HG03439 (cell line): ENCODE results near the gene IGSF11.
"Not testable (repeated sequence)": the region's sequence is repeated elsewhere in the genome, so short reads cannot be mapped to it uniquely, and the experiment has no call there.

Source experiments
- ATAC-seq: cut with Tn5 transposase; IDR thresholded peaks from one replicate; pipeline ENCODE4 v1.9.1; 2021; ENCODE audit warnings: mild to moderate bottlenecking, moderate library complexity; ENCODE audit not compliant: unreplicated experiment

IGSF11 gene

DNA sequence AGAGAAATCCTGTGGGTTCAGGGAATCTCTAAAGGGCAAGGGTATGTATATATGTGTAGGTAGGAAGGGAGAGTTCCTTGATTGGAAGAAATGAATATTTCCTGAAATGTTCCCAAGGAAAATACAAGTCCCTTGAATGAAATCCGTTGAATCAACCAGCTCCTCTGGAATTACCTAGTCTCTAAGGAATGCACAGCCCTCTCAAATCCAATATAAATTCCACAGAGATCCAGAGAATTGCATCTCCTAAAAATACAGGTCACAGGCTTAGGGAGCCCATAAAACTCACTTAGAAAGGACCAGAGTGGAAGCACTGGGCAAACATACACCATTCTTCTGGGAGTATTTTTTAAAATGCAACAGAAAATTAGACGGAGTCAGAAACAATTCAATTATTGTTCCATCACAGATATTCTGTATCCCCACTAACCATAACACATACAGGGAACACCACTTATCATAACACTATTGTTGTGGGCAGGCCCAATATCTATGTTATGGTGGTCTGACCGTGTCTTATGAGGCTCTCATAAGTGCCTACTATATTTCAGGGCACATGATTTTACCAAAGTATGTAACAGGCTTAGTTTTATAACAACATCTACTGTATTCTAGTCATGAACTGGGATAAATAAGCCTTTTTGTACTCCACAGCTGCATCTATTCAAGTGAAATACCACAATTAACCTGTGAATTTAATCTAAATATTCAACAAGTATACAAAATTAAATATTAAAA lies 43.7 kb downstream of the IGSF11 start:
- no peak for ATAC-seq

DNA sequence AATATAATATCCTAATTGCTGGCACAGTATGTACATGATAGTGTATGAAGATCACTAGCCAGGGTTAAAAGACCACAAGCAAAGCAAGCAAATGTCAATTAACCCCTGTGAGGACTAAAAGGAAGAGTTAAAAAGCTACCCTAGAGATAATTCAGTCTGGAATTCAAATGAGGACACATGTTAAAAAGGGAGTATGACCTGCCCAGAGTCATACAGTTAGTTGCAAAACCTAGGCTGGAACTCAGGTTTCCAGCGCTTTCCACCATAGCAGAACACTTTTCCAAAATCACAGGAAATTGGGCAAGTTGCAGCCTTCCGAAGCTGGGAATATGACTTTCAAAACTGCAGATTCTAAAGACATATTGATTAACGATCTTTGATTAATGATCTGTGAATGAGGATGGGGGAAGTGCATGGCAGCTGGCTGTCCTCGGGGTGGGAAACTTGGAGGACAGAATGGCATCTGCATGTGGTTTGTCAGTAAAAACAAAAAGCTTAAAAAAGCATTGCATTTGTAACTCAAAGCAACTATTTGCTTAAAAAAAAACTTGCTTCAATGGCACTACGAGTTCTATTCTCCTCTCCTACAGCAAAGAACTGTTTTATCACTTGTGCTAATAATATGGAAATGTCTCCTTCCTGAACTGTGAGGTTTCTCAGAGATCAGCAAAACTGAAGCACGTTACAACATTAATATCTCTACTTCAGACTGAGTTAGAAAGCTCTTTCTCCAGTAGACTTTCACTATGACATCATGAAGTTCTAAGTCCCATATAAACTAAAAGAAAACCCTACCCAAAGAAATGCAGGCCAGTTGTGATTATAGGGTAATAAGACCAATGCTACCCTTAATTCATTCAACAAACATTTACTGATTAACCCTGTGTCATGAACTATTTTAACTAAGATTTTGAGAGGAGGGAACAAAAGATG lies 46.2 kb downstream of the IGSF11 start:
- ATAC-seq: no peak

DNA sequence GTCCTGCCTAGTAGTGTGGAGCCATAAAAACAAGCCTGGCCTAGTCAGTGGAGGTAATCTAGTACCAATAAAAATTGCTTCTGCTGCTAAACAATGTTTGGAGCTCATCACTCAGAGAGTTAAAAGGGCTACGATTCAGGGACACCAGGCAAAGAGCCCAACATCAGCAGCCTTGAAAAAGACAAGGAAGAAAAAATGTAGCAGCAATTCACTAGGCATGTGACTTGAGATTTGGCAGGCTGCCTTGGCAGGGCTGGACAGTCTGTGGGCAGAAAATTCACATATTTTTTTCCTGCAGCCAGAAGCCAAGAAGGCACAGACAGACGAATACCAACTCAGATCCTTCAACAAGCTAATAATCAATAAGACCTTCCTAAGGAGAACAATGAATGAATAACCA lies 47.2 kb downstream of the IGSF11 start:
- no peak for ATAC-seq

DNA sequence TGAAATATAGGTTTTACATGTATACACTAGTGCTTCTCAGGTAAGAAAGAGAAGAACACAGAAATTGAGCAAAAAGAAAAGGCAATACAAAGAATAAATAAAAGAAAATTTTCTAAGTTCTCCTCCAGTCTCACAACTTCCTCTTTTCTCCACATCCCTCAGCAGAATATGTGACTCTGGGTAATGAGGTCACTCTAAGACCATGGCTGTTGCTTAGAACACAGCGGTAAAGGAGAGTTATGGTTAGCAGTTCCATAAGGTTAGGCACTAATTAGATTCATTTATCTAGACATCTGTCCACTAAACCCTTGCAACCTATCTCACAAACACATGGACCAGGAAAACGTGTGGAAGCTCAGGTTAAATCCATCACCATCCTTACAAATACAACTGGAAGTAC lies 47.9 kb downstream of the IGSF11 start:
- no peak for ATAC-seq

DNA sequence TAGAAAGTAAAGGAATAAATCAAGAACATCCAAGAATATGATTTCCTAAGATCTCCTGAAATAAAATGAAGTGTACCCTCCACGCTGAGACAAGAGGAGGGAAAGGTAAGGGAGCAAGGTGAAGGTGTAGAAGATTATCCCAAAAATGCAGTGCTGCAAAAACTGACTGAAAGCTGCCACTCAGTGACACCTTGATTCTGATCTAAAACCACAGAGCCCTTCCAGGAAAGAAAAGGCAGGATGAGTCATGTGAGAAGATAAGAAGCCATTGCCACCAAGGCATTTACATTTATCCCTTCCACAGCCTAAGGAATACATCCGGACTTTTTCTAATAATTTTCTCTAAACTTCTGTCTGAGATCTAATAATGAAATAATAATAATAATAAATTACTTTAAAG lies 49.9 kb downstream of the IGSF11 start:
- no peak for ATAC-seq

DNA sequence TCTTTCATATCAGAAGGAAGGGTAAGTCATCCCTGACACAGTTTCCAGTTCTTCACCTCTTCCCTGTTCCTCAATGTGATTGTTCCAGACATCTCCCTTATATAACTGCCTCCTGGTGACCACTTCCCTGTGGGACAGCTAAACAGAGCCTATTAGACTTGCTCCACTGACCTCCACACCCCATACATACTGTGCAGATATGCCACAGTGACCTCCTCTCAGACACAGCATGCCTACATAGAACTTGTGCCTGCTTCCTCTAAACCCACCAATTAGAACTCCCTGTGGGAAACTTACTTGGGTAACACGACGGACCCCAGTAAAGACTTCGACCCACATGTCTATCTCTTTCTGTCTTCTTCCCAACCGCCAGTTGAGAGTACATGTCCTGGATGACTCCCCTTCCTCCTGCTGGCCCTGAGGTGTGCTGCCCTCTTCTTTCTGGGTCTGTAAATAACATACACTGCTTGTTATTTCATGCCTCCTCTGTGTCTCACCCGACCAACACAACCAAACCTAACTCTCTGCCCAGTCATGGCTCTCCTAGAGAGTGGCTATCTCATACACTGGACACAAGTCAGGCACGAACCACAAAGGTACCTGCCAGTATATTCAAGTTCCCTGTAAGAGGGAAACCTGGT lies 53.0 kb downstream of the IGSF11 start:
- ATAC-seq: no peak

DNA sequence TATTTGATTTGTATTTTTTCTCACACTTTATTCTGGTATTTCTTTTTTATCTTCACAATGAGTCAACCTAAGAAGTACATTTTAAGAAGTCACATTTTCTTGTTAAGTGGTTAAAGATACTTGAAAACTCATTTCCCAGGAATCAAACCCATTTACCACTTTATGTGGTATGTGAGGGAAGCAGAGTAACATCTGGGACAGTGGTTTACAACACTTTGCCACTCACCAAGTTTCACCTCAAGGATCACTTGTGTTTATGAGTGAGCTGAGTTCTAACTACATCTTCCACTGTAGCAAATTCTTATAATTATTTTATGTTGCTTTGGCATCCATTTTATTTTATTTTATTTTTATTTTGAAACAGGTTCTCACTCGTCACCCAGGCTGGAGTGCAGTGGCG lies 53.8 kb downstream of the IGSF11 start:
- ATAC-seq: no peak

DNA sequence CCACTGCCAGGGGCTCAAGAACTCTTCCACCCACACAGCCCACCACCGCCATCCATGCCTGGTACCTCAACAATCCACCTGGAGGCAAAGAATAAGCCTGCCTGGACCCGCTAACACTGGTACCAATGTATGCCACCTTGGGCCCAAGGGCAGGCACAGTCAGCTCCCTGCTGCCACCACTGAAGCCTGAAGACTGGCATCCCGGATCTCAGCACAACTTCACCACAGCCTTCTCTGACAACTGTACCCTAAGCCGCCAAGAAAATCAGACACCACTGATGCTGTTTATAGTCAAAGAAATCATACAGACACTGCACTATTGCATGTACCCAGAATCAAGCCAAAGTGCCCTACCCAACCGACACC lies 56.3 kb downstream of the IGSF11 start:
- ATAC-seq: no peak

DNA sequence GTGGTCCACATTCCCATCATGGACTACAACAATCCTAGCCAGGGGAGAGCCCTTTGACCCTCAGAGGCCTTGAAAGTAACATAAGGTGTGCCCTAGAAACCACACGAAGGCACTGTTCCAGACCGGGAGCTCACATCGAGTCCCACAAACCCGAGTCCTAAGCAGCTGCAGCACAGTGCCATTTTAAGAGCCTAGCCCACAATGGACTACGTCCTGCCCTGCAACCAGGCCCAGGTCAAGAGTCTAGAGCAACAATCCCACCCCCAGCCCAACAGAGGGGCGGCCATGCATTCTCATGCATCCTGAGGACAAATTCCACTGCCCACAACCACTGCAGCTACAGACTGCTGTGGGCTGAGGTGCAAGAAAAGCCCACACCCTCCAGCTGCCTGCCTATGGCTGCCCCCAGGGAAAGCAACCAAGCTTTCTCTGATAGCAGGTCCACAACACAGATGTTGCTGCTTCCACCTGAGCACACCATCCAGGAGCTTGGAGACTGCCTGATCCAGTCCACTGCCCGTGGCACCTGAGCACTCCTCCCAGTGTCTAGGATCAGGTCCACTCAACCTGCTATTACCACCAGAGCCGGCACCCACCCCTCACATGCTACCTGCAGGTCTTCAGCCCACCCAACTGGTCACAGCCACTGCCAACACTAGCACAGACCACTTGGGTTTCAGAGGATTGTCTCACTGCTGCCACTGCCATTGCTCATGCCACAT lies 56.8 kb downstream of the IGSF11 start:
- ATAC-seq: no peak

DNA sequence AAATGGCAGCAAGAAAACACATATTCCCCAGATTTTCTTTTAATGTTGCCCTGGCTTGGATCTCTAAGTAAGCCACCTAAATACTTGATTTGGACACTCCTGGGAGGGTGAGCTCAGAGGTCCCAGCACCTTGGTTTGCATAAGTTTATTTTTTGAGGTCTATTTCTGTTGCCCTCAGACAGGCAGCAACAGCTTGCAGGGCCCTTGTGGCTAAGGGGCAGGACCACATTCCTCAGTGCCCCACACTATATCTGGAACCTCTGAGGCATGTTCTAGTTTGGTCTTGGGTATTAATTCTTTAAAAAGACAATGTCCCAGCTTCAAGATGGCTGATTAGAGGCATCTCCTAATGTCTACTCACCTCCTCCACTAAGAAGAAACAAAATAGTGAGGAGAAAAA lies 57.5 kb downstream of the IGSF11 start:
- no peak for ATAC-seq

DNA sequence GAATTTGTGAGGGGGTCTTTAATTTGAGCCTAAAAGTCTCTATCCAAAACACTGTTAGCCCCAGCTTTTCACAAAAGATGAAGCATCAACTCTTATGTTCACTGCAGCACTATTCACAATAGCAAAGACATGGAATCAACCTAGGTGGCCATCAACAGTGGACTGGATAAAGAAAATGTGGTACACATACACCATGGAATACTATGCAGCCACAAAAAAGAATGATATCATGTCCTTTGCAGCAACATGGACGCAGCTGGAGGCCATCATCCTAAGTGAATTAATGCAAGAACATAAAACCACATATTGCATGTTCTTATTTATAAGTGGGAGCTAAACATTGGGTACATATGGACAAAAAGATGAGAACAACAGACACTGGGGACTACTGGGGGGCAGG lies 59.2 kb downstream of the IGSF11 start:
- ATAC-seq: not testable (repeated sequence)

DNA sequence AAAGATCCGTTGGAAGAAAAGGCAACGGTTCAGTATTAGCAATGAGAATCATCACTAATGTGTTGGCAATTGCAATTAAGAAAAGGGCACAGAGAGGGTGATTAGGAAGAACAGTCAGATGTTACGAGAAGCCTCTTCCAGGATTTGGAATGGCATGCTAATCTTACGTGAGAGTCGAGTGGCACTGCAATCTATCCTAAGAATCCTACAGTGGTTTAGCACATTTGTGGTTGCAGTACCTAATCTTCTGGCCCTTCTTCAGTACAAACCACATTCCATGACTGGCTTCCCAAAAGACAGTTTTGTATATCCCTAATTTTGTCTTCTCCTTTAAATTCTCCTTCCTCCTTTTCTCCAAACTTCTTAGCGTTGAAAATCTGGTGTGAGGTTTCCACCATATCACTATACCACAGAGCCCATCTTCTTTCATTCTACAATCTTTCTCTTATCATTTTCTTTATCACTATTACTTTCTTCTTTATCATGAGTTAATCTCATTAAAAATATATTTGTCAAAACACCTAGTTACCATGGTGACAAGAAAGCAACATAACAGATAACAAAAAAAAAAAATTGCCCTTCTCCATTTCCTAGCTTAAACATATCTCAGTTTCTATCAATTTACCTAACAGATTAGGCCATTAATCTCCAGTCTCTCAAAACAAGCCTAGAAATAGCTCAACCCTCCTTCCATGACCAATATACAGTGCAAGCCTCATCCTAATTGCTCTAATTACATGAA lies 60.1 kb downstream of the IGSF11 start:
- no peak for ATAC-seq

DNA sequence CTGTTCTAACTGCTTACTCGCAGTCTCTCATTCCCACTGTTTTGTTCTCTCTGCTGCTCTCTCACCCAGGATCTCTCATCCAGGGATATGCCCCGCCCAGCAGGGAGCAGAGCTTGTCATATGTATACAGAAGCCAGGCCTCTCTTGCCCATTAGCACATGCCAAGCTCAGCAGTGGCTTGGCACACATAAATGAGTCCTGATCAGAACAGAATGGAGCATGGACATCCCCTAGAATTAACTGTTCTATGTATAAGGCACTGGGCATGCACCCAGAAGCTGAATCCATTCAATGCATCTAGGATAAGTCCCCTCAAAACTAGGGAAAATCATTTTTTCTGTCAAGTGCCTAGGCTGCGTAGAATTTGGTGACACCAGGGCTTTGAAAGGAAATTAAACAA lies 61.6 kb downstream of the IGSF11 start:
- ATAC-seq: no peak

DNA sequence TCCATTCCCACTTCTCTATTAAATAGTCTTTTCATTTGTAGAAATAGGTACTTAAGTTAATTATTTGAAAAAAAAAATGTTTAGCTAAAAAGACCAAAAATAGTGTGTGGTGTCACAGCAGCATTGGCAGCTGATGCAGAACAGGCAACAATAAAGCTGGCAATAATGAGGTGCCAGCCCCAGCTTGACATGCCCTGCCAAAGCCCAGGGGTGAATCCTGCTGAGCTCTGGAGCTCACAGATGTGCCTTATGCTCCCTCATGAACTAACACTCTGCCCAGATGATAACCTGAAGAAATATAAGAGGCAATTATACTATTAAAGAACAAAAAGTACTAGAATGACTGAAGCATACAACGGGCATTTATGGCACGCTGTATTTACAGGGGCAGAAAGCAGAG lies 63.8 kb downstream of the IGSF11 start:
- no peak for ATAC-seq

DNA sequence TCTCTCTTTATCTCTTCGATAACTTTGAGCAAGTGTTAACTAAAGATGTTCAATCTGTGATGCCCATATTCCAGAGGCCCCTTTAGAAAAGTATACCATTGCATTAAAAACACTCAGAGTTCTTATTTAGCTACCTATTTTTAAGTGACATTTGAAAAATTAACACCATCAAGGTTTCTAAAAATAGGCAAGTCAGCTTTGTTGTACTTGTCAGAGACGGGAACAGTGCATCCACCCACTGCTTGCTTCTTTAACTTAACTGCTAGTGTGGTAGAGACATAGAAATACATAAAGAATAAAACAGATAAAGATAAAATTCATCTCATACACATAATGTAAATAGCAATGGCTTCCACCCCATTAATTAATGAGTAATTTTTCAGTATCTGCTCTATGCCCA lies 66.0 kb downstream of the IGSF11 start:
- ATAC-seq: no peak

DNA sequence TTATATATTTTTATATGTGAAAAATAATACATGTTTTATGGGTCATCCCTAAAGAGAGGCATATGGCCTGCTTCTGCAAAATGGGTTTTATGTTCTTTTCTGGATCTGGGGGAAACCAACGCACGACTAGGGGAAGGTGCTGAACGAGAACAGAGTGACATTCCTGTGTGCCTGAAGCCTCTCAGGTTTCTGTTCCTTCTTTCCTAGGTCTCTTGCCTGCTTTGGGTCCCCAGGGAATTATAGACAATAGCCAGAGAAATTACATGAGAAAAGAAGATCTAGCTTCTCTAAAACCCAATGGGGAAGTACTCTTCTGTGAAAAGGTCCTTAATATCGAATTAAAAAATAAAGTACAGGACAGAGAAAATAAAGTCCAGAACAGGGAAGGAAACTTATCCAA lies 66.5 kb downstream of the IGSF11 start:
- no peak for ATAC-seq

DNA sequence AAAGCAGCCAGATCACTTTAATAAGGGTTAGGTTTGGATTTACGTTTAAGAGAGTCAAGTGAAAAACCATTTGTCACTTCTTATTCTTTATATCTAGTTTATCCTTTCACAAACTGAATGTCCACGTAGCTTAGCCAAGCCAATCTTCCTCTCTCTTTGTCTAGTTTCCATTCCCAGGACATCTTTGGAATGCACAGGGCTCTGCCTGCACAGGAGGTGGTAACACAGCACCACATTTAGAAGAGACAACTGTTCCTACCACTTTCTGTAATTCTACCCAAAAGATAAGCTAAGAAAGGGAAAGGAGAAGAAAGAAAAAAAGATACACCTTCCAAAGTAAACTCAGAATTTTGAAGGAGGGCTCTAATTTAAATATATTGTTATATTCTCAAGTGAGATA lies 67.9 kb downstream of the IGSF11 start:
- no peak for ATAC-seq

DNA sequence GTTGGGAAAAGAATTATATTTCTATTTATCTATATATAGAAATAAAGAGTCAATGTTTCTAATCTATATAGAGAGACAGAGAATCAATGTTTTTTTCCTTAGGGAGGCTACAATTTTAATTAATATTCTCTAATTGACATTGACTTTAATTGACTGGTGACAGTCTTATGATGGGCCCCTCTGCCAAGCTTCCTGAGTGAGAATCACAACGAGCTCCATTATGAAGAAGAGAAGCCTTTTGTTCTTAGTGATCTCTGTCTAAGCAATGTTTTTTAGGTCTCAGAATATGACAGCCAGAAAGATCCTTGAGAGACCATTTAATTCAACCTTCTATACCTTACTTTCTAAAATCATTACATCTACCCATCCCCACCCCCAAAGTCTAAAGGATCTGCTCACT lies 70.9 kb downstream of the IGSF11 start:
- ATAC-seq: no peak

DNA sequence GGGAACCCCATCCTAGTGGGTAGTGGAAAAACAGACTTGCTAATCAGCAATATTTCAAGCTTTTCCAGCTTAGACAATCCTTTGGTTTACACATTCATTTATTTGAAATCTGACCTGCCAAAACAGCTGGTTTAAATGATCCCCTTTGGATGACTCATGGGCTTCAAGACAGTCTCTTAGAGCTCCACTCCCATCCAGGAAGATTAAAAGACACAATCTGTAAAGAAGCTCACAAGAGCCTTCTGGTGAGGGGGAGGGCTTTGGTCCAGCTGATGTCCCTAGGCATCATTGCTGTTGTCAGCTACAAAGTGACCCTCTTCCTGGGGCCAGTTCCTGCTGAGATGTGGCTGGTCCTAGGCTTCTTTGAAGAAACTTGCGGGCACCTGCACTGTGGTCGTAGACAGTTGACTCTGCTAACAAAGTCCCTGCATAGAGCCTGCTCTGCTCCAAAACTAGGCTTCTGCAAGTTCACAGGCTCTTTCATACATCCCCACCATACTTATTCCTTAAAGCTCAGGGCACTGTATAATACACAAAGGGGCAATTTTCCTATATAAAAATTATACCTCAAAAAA lies 73.7 kb downstream of the IGSF11 start:
- no peak for ATAC-seq

DNA sequence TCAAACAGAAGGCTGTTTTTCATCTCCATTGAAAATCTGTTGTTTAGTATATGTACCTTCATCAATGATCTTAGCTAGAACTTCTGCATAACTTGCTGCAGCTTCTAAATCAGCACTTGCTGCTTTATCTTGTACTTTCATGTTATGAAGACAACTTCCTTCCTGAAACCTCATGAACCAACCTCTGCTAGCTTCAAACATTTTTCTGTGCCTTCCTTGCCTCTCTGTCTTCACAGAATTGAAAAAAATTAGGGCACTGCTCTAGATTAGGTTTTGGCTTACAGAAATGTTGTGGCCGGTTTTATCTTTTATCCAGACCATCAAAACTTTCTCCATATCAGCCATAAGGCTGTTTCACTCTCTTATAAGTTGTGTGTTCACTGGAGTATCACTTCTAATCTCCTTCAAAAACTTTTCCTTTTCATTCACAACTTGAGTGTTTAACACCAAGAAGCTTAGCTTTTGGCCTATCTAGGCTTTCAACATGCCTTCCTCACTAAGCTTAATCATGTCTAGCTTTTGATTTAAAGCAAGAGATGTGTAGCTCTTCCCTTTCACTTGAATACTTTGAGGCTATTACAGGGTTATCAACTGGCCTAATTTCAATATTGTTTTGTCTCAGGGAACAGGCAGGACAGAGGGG lies 78.6 kb downstream of the IGSF11 start:
- no peak for ATAC-seq
